Breast epithelium (tissue), 3 donors: ENCODE measurements around the gene SMIM5.

Experiments used
- POLR2A ChIP-seq: fragments of 450-650 bp; IDR thresholded peaks from one replicate; pipeline ENCODE4 v1.6.1; 2016; ENCODE audit warnings: antibody characterized with exemption, mild to moderate bottlenecking, moderate library complexity
- POLR2AphosphoS5 ChIP-seq, 3 donors: sonication (generic); formaldehyde crosslinking; IDR thresholded peaks; one replicate each; pipeline ENCODE4 v1.6.1; 2017; ENCODE audit warnings: antibody characterized with exemption in 3 of 3
- TF ChIP-seq, protein P1 (sequence below), 3 donors: fragments of 450-650 bp; IDR thresholded peaks; one replicate each; pipeline ENCODE4 v1.5.1; 2016 to 2017; ENCODE audit warnings: antibody characterized with exemption in 3 of 3, mild to moderate bottlenecking in 3 of 3, moderate library complexity in 3 of 3

DNA sequence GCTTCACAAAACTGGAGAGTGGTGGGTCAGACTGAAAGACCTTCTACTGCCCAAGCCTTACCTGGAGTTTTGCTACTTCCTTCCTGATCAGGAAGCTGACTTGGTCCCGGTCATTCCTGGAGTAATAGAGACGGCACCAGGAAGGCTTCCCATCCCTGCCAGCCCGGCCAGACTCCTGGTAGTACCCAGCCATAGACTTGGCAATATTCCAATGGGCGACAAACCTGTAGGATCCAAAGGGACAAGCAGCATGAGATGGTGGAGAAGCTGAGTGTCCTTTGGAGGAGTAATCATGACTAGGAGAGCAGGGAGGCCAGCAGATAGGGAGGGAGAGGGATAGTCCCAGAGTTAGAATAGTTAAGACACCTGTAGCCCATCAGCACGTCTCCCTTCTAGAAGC, 25.0 kb downstream of the SMIM5 start:
- TF ChIP-seq POLR2A (no peak), POLR2AphosphoS5 (IDR thresholded peaks at IDR 0.05) (no peak)
- TF ChIP-seq, protein P1, sequence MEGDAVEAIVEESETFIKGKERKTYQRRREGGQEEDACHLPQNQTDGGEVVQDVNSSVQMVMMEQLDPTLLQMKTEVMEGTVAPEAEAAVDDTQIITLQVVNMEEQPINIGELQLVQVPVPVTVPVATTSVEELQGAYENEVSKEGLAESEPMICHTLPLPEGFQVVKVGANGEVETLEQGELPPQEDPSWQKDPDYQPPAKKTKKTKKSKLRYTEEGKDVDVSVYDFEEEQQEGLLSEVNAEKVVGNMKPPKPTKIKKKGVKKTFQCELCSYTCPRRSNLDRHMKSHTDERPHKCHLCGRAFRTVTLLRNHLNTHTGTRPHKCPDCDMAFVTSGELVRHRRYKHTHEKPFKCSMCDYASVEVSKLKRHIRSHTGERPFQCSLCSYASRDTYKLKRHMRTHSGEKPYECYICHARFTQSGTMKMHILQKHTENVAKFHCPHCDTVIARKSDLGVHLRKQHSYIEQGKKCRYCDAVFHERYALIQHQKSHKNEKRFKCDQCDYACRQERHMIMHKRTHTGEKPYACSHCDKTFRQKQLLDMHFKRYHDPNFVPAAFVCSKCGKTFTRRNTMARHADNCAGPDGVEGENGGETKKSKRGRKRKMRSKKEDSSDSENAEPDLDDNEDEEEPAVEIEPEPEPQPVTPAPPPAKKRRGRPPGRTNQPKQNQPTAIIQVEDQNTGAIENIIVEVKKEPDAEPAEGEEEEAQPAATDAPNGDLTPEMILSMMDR (IDR thresholded peaks at IDR 0.05): no peak
